Left kidney (tissue), 8 donors: ENCODE measurements around the gene TRIP6. TPM values are rescaled to one million over a fixed set of nuclear protein-coding genes. Genes with fewer than 3 reads are reported as not detected.

ENCODE experiments used
- DNase-seq: peaks from one replicate; pipeline ENCODE4 v3.0.0-alpha.2; 2013
- long read RNA-seq, 8 donors: transcript quantifications; one replicate each; lab custom pipeline, GENCODE V29; 2026
- polyA plus RNA-seq: library from polyadenylated mRNA; unstranded; fragments of 120-200 nt; gene quantifications from one replicate; pipeline ENCODE4 v1.2.1, GENCODE V29; 2013; ENCODE audit not compliant: insufficient read length

Gene TRIP6, protein sequence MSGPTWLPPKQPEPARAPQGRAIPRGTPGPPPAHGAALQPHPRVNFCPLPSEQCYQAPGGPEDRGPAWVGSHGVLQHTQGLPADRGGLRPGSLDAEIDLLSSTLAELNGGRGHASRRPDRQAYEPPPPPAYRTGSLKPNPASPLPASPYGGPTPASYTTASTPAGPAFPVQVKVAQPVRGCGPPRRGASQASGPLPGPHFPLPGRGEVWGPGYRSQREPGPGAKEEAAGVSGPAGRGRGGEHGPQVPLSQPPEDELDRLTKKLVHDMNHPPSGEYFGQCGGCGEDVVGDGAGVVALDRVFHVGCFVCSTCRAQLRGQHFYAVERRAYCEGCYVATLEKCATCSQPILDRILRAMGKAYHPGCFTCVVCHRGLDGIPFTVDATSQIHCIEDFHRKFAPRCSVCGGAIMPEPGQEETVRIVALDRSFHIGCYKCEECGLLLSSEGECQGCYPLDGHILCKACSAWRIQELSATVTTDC
- polyA plus RNA-seq, result 67.8 TPM
- long read RNA-seq, donor 1, transcript TRIP6-201 (9 exons, 1,942 nt), result major isoform, 23 of 57 reads
- long read RNA-seq, donor 1, partial matches to known transcripts, result 30 of 57 reads
- long read RNA-seq, donor 1, other reads (novel, unspliced or antisense), result 0 of 57 reads
- long read RNA-seq, donor 2, transcript TRIP6-201 (9 exons, 1,942 nt), result major isoform, 15 of 46 reads
- long read RNA-seq, donor 2, partial matches to known transcripts, result 29 of 46 reads
- long read RNA-seq, donor 2, other reads (novel, unspliced or antisense), result 0 of 46 reads
- long read RNA-seq, donor 3, transcript TRIP6-201 (9 exons, 1,942 nt), result major isoform, 16 of 59 reads
- long read RNA-seq, donor 3, partial matches to known transcripts, result 41 of 59 reads
- long read RNA-seq, donor 3, other reads (novel, unspliced or antisense), result 0 of 59 reads
- long read RNA-seq, donor 4, partial matches to known transcripts, result 9 of 11 reads
- long read RNA-seq, donor 4, other reads (novel, unspliced or antisense), result 0 of 11 reads
- long read RNA-seq, donor 5, transcript TRIP6-201 (9 exons, 1,942 nt), result major isoform, 38 of 96 reads
- long read RNA-seq, donor 5, partial matches to known transcripts, result 53 of 96 reads
- long read RNA-seq, donor 5, other reads (novel, unspliced or antisense), result 0 of 96 reads
- long read RNA-seq, donor 6, transcript TRIP6-201 (9 exons, 1,942 nt), result major isoform, 16 of 91 reads
- long read RNA-seq, donor 6, partial matches to known transcripts, result 74 of 91 reads
- long read RNA-seq, donor 6, other reads (novel, unspliced or antisense), result 0 of 91 reads
- long read RNA-seq, donor 7, transcript TRIP6-201 (9 exons, 1,942 nt), result major isoform, 20 of 74 reads
- long read RNA-seq, donor 7, partial matches to known transcripts, result 53 of 74 reads
- long read RNA-seq, donor 7, other reads (novel, unspliced or antisense), result 0 of 74 reads
- long read RNA-seq, donor 8, transcript TRIP6-201 (9 exons, 1,942 nt), result major isoform, 10 of 21 reads
- long read RNA-seq, donor 8, partial matches to known transcripts, result 10 of 21 reads
- long read RNA-seq, donor 8, other reads (novel, unspliced or antisense), result 0 of 21 reads

DNA sequence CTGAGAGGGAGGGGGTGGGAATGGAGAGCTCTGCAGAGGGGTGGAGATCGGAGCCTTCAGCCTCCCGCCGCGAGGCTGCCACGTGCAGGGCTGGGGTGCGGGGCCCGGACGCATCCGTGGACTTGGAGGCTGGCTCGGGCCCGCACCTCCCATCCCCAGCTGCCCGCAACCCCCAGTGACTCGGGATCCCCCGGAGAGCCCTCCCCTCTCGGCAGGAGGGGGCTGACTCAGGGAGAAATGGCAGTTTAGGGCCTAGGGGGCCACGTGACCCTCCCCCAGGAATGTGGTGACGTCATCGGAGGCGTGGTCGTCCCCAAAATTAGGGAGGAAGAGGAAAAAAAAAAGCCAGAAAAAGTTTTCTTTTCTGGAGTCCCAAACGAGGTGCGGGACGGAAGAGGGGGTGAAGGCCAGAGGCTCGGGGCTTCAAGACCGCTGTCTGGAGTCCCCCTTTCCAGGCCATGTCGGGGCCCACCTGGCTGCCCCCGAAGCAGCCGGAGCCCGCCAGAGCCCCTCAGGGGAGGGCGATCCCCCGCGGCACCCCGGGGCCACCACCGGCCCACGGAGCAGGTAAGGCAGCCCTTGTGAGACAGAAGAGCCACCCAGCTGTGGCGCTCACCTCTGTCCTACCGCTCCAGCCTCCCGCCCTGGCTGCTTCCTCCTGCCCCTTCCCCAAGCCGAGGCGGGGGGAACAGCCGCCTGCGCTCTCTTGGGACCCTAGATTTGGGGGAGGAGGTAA, at the start of gene TRIP6:
TSS of gene TRIP6 (plus strand) at position 348 of the 736 bp plus-strand sequence. CDS start at position 459, 111 bp downstream.
- DNase-seq, result peak; percentile 93

- no peak for DNase-seq
Measured at GRCh38 chr7:100818366-100818765, 48.8 kb upstream of the TRIP6 start.

DNA sequence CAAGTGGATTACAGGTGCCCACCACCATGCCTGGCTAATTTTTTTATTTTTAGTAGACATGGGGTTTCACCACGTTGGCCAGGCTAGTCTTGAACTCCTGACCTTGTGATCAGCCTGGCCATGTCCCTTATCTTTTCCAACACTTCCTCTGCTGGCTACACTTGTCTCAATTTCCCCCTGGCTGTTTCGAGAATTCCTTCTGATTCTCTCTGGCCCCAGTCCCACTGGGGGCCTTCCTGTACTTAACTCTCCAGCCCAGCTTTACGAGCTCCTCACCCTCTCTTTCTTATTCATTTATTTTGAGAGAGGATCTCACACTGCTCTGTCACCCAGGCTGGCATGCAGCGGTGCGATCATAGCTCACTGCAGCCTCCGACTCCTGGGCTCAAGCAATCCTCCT, 48.4 kb upstream of the TRIP6 start:
- DNase-seq, result no peak

DNA sequence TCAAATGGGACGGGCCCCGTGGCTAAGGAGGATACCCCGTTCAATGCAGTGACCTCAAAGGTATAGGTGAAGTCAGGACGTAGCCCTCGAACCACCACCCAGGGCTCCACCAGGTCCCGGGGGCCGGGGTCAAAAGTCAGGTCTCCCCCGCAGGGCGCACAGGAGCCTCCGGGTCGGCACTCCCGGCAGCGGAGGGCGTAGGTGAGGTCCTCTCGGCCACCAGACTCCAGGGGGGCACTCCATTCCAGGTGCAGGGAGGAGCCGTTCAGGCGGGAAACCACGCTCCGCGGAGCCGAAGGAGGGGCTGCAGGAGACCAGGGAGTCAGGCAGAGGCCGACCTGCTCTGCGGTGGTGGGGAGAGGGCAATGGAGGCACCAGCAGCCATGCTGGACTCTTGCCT, 47.6 kb upstream of the TRIP6 start:
- DNase-seq, result no peak

GRCh38 chr7:100822236-100823139, 44.7 kb upstream of the TRIP6 start:
- no peak for DNase-seq

GRCh38 chr7:100823140-100823525, 44.1 kb upstream of the TRIP6 start:
- no peak for DNase-seq

- DNase-seq, result no peak
Measured at GRCh38 chr7:100823534-100823933, 43.7 kb upstream of the TRIP6 start.

DNA sequence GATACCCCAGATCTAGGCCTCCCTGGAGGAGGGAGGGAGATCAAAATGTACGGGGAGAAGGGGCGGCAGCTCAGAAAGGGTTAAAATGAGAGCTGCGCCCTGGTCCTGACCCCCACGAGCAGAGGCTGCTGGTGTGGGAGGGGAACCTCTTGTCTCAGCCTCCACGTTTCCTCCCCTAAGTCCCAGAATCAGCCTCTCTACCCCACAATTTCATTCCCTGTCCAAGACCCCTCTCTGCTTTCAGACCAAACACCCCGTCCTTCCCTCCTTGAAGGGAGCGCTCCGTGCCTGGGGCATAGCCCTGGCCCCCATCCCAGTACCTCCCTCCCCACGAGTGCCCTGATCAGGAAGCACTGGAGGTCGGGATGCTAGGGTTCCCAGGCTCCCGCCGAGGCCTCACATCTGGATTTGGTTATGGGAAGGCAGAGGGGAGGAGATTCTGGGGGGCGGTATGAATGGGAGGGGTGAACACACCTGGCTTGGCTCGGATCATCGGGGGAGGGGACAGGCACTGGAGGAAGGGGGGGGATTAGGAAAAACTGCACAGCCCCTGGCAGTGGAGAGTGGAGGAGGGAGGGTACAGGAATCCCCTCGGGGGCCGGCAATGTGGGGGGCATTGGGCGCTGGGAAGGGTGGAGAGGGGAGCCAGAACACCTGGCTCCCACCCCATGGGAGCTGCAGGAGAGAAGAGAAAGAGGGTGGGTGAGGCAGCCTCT, 42.5 kb upstream of the TRIP6 start:
- no peak for DNase-seq

DNA sequence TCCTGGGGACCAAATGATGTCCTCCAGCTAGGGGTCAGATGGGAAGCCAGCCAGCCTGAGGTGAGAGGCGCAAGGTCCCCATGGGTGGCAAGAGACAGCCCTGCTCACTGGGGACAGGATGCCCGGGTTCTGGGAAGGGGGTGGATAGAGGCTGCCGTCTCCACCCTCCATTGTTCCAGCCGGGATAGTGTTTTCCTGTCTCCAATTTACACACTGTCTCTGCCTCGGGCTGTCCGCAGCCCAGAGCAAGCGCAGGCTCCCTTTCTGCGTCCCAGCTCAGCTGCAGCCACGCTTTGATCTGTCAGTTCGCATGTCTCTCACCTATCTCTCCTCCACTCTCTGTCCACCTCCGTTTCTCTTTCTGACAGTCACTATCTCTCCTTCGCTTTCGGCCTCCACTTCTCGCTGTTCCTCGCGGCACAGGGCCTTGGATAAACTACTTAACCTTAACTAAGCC, 41.9 kb upstream of the TRIP6 start:
- DNase-seq, result no peak

DNA sequence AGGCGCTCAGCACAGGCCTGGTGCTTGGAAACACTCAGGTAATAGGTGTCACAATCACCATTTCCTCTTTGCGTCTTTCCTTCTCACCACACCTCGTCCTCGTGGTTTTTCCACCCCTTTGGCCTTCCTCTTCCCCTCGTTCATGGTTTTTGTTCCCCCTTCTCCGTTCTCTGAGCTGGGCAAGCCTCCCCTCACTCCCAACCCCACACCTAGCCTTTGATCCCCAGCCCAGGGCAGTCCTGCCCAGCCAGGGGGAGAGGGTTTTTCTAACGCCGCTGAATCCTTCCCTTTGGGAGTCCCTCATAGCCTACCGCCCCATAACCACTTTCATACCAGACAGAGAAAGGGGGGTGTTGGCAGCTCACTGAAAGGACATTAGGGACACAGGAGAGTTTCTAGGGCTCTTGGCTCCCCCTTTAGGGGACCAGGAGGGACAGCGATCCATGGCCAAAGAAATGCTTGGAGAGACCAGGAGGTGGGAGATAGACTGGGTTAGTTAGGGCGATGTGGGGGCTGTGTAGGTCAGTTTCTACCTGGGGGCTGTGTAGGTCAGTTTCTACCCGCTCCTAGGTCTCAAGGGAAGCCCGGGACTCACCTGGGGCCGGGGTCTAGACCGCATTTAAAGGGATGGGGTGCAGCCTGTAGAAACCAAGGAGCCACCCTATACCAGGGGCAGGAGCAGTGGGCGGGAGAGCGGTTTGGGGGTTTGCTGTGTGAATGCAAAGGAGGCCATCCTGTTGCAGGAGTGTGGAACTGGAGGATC, 41.3 kb upstream of the TRIP6 start:
- DNase-seq, result peak; percentile 61

GRCh38 chr7:100826514-100827329, 40.5 kb upstream of the TRIP6 start:
- peak; percentile 20 for DNase-seq

DNA sequence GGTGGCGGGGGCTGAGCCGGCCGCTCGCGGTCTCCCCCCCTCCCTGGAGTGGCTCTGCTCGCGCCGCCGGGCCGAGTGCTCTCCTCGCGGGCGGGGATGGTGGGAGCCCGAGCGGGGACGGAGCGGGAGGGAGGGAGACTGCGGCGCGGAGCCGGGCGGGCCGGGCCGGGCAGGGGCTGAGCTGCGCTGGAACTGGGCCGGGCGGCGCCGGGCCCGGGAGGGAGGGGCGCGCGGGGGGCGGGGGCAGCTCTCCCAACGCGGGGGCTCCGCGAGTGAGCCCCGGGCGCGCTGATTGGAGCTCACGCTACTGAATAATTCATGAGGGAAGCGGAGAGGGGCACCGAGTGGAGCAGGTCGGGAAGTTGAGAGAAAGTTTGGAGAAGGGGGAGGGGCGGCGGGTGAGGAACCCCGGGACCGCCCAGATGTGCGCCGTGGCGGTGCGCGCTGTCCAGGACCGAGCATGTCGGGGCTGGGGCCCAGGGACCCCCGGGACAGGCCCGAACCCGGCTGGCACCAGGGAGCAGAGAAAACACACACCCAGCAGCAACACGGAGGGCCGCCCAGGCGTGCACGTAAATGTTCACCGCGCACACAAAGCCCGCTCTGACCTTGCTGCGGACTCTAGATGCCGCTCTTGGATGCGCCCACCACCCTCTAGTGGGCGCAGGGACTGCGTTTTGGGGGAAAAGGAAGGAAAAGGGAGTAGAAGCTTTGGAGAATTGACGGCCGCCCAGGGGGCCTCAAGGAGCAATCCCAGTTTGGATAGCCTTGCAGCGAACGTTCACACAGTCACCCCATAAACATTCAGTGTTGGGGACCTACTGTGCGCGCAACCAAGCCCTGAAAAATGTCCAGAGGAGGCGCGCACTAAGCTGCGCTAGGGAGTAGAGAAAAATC, 39.6 kb upstream of the TRIP6 start, which contains the start of gene EPHB4:
TSS of gene EPHB4 (minus strand) at position 194 of the 897 bp plus-strand sequence. CDS start 493 bp downstream, outside the sequence.
- peak; percentile 94 for DNase-seq

- DNase-seq, result peak; percentile 26
Measured at GRCh38 chr7:100829150-100829716, 38.0 kb upstream of the TRIP6 start.

- no peak for DNase-seq
Measured at GRCh38 chr7:100830396-100830795, 36.8 kb upstream of the TRIP6 start.

- no peak for DNase-seq
Measured at GRCh38 chr7:100832281-100832633, 34.9 kb upstream of the TRIP6 start.
